HAP-1 (cell line): ENCODE measurements around the gene VWA8.
"Not testable (repeated sequence)": the region's sequence is repeated elsewhere in the genome, so short reads cannot be mapped to it uniquely, and the experiment has no call there.

ENCODE experiments used
- DNase-seq, 2 experiments: peaks; one replicate each; pipeline ENCODE4 v3.0.0-alpha.2; 2016 to 2020; ENCODE audit warnings: low spot score in 2 of 2
- H3K27me3 ChIP-seq: fragments of 250-450 bp; sonication (Bioruptor Pico); 2 replicates; pipeline ENCODE4 v1.5.1; 2020; ENCODE audit warnings: low read depth, mild to moderate bottlenecking, moderate library complexity
- H3K36me3 ChIP-seq: fragments of 250-450 bp; sonication (Bioruptor Pico); replicated peaks from 2 replicates; pipeline ENCODE4 v1.5.1; 2020; ENCODE audit warnings: mild to moderate bottlenecking
- H3K4me1 ChIP-seq: fragments of 250-450 bp; sonication (Bioruptor Pico); 2 replicates; pipeline ENCODE4 v1.5.1; 2020; ENCODE audit warnings: mild to moderate bottlenecking
- H3K4me3 ChIP-seq: fragments of 250-450 bp; sonication (Bioruptor Pico); 2 replicates; pipeline ENCODE4 v1.5.1; 2020; ENCODE audit warnings: mild to moderate bottlenecking, moderate library complexity
- H3K9me3 ChIP-seq: fragments of 250-450 bp; sonication (Bioruptor Pico); 2 replicates; pipeline ENCODE4 v1.5.1; 2020; ENCODE audit warnings: mild to moderate bottlenecking, moderate library complexity
- in situ Hi-C: fragments of 300-500 bp; cut with MboI; formaldehyde crosslinking; loops from 3 replicates; pipeline ENCODE4 v1.14.3; 2020; ENCODE audit warnings: low sequenced_read_pairs, inconsistent platforms, mixed read lengths

Gene VWA8

DNA sequence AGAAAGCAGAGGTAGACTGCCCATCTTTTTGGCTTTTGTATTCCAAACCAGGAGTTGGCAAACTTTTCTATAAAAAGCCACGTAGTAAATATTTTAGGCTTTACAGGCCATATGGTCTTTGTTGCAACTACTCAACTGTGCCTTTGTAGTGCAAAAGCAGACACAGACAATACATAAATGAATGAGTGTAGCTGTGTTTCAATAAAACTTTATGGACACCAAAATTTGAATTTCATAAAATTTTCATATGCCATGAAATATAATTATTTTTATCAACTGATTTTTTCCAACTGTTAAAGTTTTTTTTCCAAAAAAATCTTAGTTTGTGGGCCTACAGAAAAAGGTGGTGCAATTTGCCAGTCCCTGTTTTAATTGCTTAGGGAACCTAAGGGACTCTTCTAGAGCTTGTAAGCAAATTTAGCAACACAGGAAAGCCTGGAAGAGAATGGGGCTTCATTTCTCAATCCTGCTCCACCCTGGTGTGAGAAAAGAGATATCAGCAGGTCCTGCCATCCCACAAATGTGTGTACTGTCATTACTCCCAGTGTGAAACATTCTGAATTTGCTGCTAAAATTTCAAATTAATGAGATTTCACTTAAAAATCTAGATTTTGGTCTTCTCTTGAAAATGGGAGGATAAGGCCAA is 309.4 kb downstream of the VWA8 start:
- in situ Hi-C loops: no loop called here
- DNase-seq: peak in 1 of 2 experiments; percentile 29

DNA sequence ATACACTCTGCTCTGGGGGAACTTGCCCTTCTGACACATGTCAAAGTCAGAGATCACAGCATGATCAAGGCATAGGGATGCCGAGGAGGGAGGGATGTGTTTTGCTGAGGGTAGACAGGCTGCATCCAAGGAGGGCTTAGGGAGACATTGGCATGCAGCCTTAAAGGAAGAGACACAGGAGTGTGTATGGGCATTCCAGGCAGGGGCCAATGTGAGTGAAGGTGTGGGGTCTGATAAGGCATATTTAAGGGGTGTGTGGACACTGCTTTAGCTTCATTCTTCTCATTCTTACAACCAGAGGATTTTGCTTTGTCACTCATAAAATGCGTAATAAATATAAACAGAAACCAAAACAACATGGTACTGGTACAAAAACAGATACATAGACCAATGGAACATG is 310.2 kb downstream of the VWA8 start:
- Histone ChIP-seq H3K9me3 (no peaks in the 10 kb centered on the region), H3K36me3 (no peaks in the 10 kb centered on the region), H3K4me3 (no peak overlapping the region), H3K4me1 (peaks cover 18% of the 10 kb centered on the region), H3K27me3 (no peaks in the 10 kb centered on the region)
- DNase-seq: no peak
- in situ Hi-C loops: no loop called here

More for the DNA sequence above, 309.4 kb downstream of the VWA8 start:
- Histone ChIP-seq H3K36me3 (no peaks in the 10 kb centered on the region), H3K27me3 (no peaks in the 10 kb centered on the region), H3K9me3 (no peaks in the 10 kb centered on the region), H3K4me1 (peaks cover 18% of the 10 kb centered on the region), H3K4me3 (no peak overlapping the region)

DNA sequence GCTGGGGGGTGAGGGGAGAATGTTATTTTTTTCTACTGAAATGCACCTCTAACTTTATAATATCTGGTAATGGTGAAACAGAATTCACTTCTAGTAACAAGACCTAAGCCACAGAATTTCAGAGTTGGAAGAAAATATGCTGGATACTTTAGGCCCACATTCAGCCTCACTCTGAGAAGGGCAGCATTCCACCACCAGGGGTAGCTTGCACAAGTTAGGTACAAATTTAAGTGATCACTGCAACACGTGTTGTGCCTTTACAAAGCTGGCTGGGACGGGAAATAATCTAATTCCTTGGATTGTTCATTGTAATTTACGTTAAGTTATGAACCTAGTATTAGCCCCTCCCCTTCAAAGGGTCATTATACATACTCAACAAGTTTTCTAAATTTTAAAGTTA is 311.2 kb downstream of the VWA8 start:
- DNase-seq: peak in 1 of 2 experiments; percentile 32
- no peak overlapping the region for H3K4me3 ChIP-seq
- H3K27me3 ChIP-seq: no peaks in the 10 kb centered on the region
- H3K9me3 ChIP-seq: no peaks in the 10 kb centered on the region
- peaks cover 18% of the 10 kb centered on the region for H3K4me1 ChIP-seq
- H3K36me3 ChIP-seq: no peaks in the 10 kb centered on the region
- in situ Hi-C loops: loop anchor here (10.0 kb wide), 1 partner anchor 265 kb away; no protein-coding TSS in a partner anchor

DNA sequence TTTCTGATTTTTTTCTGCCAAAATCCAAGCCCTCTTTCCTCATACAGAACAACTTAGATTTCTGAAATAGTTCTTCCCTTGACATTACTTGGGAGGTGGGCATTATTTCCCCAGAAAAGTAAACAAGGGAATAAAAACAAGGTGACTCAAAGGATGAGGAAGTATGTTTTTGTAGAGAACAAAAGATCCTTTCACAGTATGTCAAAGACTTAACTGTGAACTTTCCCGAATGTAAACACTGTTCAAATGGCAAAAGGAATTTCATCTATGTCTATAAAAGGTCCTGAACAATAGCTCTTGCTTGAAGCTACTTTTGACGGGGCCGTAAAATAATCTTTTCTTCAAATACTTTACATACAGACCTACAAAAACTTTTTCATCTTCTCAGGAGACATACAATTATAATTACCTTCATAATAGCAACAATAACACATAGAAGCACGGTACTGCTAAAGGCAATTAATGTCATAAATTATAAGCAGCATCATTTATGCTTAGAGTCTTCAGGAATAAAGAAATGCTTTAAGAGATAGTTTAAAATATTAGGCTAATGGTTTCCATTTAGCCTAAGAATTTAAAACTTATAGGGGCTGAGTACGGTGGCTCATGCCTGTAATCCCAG is 312.5 kb downstream of the VWA8 start:
- H3K4me1 ChIP-seq: peaks cover 18% of the 10 kb centered on the region
- no peaks in the 10 kb centered on the region for H3K9me3 ChIP-seq
- in situ Hi-C loops: loop anchor here (10.0 kb wide), 1 partner anchor 264 kb away; no protein-coding TSS in a partner anchor
- no peaks in the 10 kb centered on the region for H3K36me3 ChIP-seq
- peak in 1 of 2 experiments; percentile 100 for DNase-seq
- H3K27me3 ChIP-seq: no peaks in the 10 kb centered on the region
- no peak overlapping the region for H3K4me3 ChIP-seq

DNA sequence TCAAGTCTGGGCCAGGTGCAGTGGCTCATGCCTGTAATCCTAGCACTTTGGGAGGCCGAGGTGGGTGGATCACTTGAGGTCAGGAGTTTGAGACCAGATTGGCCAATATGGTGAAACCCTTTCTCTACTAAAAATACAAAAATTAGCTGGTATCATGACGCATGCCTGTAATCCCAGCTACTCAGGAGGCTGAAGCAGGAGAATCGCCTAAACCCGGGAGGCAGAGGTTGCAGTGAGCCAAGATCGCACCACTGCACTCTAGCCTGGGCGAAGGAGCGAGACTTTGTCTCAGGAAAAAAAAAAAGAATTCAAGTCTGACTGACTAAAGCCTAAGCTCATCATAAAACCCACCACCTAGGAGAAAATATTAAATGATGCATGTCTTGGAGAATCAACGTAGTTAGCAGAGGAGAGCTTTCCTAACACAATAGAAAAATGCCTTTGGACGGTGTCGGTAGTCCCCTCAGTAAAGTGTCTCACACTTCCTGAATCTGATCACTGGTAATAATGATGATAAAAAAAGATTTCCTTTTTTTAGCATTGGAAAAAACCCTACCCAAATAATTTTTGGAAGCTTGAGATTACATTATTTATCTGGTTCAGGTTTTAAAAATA is 313.1 kb downstream of the VWA8 start:
- H3K4me1 ChIP-seq: peaks cover 18% of the 10 kb centered on the region
- in situ Hi-C loops: loop anchor here (10.0 kb wide), 1 partner anchor 263 kb away; no protein-coding TSS in a partner anchor
- H3K36me3 ChIP-seq, H3K27me3 ChIP-seq, H3K9me3 ChIP-seq, DNase-seq, H3K4me3 ChIP-seq: not testable (repeated sequence)

DNA sequence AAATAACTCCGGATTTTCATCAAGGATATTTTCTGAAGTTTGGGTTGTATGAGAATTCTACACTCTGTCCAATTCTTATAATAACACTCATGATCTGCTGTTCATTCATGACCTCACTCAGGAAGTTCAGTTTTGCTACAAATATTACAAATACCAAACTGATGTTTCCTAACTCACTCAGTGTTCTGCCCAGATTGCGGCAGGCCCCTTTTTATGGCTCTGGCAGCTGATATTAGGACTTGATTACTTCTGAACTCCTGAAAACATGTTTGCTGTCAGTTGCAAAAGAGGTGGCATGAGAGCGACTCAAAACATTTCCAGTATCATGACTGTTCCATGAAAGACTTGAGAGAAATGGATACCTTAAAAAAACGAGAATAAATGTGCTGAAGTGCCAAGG is 315.6 kb downstream of the VWA8 start:
- H3K4me1 ChIP-seq: peaks cover 24% of the 10 kb centered on the region
- no peak for DNase-seq
- no peak overlapping the region for H3K4me3 ChIP-seq
- H3K36me3 ChIP-seq: no peaks in the 10 kb centered on the region
- no peaks in the 10 kb centered on the region for H3K9me3 ChIP-seq
- no peaks in the 10 kb centered on the region for H3K27me3 ChIP-seq
- in situ Hi-C loops: loop anchor here (10.0 kb wide), 1 partner anchor 261 kb away; no protein-coding TSS in a partner anchor

DNA sequence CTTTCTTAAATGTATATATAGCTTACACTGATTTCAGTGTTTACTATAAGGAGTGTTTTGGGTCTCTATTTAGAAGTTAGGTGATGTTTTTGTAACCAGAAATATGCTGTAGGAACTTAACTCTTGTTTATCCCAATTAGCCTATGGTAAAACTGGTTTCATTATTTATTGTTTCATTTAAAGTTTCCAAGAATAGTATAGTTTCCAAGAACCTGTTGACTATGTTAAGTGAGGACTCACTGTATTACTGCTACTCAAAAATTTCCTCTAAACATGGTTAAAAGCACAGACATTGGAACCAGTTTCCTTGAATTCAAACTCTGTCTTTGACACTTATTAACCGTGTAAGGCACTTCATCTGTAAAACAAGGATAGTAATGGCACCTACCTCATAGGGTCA is 316.2 kb downstream of the VWA8 start:
- H3K4me1 ChIP-seq: peaks cover 28% of the 10 kb centered on the region
- DNase-seq: no peak
- no peaks in the 10 kb centered on the region for H3K36me3 ChIP-seq
- no peak overlapping the region for H3K4me3 ChIP-seq
- H3K27me3 ChIP-seq: no peaks in the 10 kb centered on the region
- in situ Hi-C loops: loop anchor here (10.0 kb wide), 1 partner anchor 260 kb away; no protein-coding TSS in a partner anchor
- H3K9me3 ChIP-seq: no peaks in the 10 kb centered on the region

DNA sequence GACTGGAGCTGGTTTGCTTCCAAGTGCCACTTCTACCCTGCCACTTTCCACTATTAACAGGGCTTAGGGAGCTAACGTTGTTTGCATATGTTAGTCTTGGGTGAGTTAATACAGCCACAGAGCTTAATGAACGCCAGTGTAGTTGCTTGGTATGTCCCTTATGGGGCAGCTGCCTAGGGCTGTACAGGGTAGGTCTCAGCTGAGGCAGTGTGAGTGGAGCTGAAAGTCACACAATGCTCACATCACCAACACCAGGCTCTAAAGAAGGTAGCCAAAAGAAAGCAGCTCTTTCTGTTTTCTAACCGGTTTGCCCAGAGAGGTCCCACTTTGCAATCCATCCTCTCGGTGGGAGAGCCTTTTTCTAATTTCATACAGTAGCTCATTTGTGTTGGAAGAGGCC is 317.4 kb downstream of the VWA8 start:
- Histone ChIP-seq H3K9me3 (no peaks in the 10 kb centered on the region), H3K4me1 (peaks cover 27% of the 10 kb centered on the region), H3K36me3 (no peaks in the 10 kb centered on the region), H3K4me3 (no peak overlapping the region), H3K27me3 (no peaks in the 10 kb centered on the region)
- no peak for DNase-seq
- in situ Hi-C loops: loop anchor here (10.0 kb wide), 1 partner anchor 259 kb away; no protein-coding TSS in a partner anchor

DNA sequence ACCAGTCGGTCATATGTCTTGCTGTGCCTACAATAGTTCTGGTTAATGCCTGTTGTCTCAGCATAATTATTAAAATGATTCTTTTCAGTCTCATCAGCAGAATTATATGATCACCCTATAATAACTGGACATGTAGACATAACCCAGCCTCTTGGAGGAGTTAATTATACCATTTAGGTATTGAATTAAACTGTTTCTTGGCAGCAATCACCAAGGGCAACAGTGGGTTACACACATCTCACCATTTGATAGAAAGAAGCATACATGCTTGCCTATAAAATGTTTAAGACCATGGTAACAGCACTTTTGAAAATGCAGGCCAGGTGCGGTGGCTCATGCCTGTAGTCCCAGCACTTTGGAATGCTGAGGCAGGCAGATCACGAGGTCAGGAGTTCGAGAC is 318.9 kb downstream of the VWA8 start:
- H3K9me3 ChIP-seq: no peaks in the 10 kb centered on the region
- in situ Hi-C loops: loop anchor here (10.0 kb wide), 1 partner anchor 257 kb away; no protein-coding TSS in a partner anchor
- no peak overlapping the region for H3K4me3 ChIP-seq
- DNase-seq: no peak
- no peaks in the 10 kb centered on the region for H3K27me3 ChIP-seq
- H3K36me3 ChIP-seq: no peaks in the 10 kb centered on the region
- H3K4me1 ChIP-seq: peaks cover 17% of the 10 kb centered on the region

DNA sequence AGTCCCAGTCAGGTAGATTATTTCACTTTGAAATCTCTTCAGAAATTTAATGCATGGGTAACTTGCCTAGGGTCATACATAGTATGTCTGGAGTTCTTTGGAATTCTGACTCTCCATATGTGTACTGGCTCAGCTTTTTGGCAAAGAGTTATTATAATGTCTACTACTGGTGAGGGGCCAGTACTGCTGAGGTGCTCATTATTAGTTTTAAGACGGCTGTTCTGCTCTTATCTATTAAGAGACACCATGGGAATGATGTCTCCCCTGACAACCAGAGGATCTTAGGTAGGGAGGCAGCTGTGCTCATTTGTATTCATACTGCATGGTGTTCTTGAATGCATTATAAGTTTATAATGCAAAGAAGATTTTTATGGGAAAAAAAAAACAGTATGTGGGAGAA is 319.5 kb downstream of the VWA8 start:
- Histone ChIP-seq H3K4me3 (no peak overlapping the region), H3K4me1 (peaks cover 17% of the 10 kb centered on the region), H3K36me3 (no peaks in the 10 kb centered on the region), H3K27me3 (no peaks in the 10 kb centered on the region), H3K9me3 (no peaks in the 10 kb centered on the region)
- DNase-seq: no peak
- in situ Hi-C loops: loop anchor here (10.0 kb wide), 1 partner anchor 257 kb away; no protein-coding TSS in a partner anchor

DNA sequence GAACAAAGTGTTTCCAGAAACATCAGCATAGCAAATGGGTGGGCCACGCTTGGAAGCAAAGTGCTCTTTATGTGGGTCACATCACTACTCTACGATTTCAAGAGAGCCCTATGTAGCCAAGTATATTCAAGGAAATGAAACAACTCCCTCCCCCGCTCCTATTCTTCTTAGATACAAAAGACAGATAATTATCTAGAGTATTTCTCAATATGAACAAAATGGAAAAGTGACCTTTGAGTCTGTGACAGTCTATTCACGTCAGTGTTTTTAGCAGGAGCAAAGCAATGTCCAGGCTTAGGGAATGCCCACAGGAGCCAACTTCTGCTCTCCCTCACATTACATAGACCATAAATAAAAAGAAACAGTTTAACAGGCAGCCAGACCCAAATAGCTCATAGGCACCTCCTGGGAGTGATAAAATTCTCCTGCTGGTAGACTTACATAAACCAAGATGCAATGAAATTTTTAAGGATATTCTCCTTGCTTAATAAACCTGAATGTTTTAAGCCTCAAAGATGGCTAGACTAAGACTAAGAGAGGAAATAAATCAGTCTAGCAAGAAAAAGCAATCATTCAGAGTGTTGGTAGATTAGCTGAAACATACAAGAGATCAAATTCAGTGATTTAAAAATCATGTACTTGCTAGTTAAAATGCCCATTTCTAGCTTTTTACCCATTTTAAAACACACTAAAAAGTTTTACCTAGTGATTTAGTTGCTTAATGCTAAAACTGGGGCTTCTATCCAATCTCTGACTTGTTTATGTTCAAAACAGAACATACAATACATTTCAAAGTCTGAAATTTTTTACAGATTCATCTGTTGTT is 320.7 kb downstream of the VWA8 start:
- Histone ChIP-seq H3K4me1 (peaks cover 17% of the 10 kb centered on the region), H3K9me3 (no peaks in the 10 kb centered on the region), H3K4me3 (no peak overlapping the region), H3K27me3 (no peaks in the 10 kb centered on the region), H3K36me3 (no peaks in the 10 kb centered on the region)
- in situ Hi-C loops: loop anchor here (10.0 kb wide), 1 partner anchor 255 kb away; no protein-coding TSS in a partner anchor
- DNase-seq: peak; percentile 32 to 53

DNA sequence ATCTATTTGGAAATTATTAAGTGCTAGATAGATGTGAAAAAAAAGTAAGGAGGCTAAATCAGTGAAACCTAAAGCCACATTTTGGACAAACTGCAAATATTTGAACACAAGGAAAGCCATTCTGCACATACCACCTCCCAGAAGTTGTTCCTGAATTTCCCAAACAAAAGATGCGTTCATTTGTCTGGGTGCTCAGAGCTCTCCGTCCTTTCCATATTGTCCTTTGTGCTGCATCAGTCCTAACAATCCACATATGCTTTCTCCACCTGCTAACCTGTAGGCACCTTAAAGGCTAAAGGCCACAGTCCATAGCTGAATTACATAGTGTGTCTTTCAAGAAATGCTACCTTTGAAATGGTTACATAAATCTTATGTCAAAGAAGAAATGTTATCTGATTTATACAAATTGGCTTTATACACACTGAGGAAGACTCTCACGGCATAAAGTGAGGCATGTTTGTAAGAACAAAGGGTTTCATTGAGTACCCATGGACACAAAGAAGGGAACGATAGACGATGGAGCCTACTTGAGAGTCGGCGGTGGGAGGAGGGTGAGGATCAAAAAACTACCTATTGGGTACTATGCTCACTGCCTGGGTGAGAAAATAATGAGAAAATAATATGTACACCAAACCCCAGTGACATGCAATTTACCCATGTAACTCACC is 321.5 kb downstream of the VWA8 start:
- Histone ChIP-seq H3K36me3 (no peaks in the 10 kb centered on the region), H3K4me3 (no peak overlapping the region), H3K27me3 (no peaks in the 10 kb centered on the region), H3K9me3 (no peaks in the 10 kb centered on the region), H3K4me1 (peaks cover 17% of the 10 kb centered on the region)
- no peak for DNase-seq
- in situ Hi-C loops: no loop called here

DNA sequence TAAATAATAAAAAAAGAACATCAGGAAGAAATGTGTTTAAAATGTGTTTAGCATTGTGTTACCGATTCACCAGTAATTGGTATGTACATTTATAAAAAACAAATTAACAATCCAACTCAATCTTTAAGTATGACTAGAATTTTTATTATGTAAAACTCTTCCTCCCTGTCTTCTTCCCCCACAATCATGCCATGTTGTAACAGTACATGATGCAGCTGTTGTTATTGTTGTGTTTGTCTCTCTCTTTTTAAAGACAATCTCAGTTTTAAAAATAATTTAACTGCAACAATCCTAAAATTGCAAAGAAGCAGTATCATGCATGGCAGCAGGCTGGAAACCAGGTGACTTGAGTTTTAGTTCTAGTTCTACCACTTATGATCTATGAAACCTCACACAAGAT is 323.3 kb downstream of the VWA8 start:
- H3K36me3 ChIP-seq: no peaks in the 10 kb centered on the region
- no peak overlapping the region for H3K4me3 ChIP-seq
- DNase-seq: no peak
- no peaks in the 10 kb centered on the region for H3K9me3 ChIP-seq
- peaks cover 17% of the 10 kb centered on the region for H3K4me1 ChIP-seq
- in situ Hi-C loops: no loop called here
- H3K27me3 ChIP-seq: no peaks in the 10 kb centered on the region
